ENCODE data around the gene AKR1C3. TPM values are rescaled to one million over a fixed set of nuclear protein-coding genes. Genes with fewer than 3 reads are reported as not detected.

Gene AKR1C3
- total RNA-seq, 1 experiment from 2014 or later: 24.0 TPM

DNA sequence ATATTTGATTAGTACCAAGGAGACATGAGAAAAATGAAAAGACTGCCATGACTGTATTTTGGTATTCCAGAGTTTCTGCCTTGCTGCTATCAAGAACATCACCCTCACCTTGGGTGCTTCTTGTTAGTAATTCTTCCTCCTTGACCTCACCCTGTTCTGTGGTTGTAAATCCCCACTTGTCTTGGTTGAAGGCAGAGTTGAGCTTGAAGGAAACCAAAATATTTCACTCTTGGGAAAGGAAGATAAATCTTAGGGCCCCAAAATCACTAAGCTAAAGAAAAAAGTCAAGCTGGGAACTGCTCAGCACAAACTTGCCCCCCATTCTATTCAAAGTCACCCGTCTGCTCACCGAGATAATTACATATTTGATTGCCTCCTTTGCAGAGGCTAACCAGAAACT, 20.6 kb upstream of the AKR1C3 start:
- CTCF ChIA-PET: no interaction called here

DNA sequence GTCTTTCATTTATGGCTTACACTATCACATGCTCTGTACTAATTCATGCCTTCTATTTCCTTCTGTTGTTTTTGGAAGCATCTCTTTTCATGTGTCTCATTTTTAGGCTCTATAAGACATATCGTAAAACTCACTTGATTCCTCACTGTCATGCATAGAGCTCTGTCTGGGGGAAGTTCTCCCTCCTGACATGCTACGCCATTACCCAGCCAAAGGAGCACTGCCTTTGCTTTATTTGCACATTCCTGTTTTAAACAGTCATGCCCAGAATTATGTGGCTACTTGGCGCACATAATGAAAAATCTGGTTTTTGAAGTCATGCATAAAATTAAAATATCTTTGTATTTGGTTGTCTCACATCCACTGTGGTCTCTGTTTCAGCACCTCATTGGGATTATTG, 17.6 kb upstream of the AKR1C3 start:
- no peak for DNase-seq
- intact Hi-C loops (cut with micrococcal nuclease): no loop called here
- ChIA-PET POLR2A (ENCODE audit: unreplicated experiment) (no interaction called here), CTCF (no interaction called here)
- no peak overlapping the region for H3K9ac ChIP-seq (ENCODE audit: low read length)
- TF ChIP-seq EZH2phosphoT487 (IDR thresholded peaks at IDR 0.05; ENCODE audit: borderline replicate concordance, low read length) (no peak), EZH2 (IDR thresholded peaks at IDR 0.05; ENCODE audit: low read length, unreplicated experiment) (no peak), CTCF (conservative IDR thresholded peaks at IDR 0.05; ENCODE audit: low read depth, low read length) (no peak)
- H4K20me1 ChIP-seq (ENCODE audit: low read length): no peaks in the 10 kb centered on the region
- no peak overlapping the region for H3K27ac ChIP-seq (ENCODE audit: low read length)
- H3K79me2 ChIP-seq (ENCODE audit: low read length): no peaks in the 10 kb centered on the region
- no peaks in the 10 kb centered on the region for H3K9me3 ChIP-seq (ENCODE audit: low read length)
- no peak overlapping the region for H3K4me3 ChIP-seq (ENCODE audit: low read length)
- no peaks in the 10 kb centered on the region for H3K27me3 ChIP-seq (ENCODE audit: low read length)
- H3K9me2 ChIP-seq (replicated peaks; ENCODE audit: low read length): no peaks in the 10 kb centered on the region
- BruUV-seq (replicated peaks): no TSS peak
- H3K4me1 ChIP-seq (ENCODE audit: insufficient read depth, low read length): peaks cover 20% of the 10 kb centered on the region
- H3K36me3 ChIP-seq (ENCODE audit: low read depth, low read length): no peaks in the 10 kb centered on the region
- H3K4me2 ChIP-seq (ENCODE audit: low read length): no peak overlapping the region
- ATAC-seq: no peak
- no peak overlapping the region for H2AFZ ChIP-seq (ENCODE audit: low read length)
- no peaks in the 10 kb centered on the region for H3F3A ChIP-seq (ENCODE audit: low read length, unreplicated experiment)

More for the DNA sequence above, 20.6 kb upstream of the AKR1C3 start:
- peaks cover 12% of the 10 kb centered on the region; the same call in 1 of the 2 replicates for H3K4me1 ChIP-seq (ENCODE audit: insufficient read depth, low read length)
- no peaks in the 10 kb centered on the region for H3F3A ChIP-seq (ENCODE audit: low read length, unreplicated experiment)
- H3K27ac ChIP-seq (ENCODE audit: low read length): no peak overlapping the region
- no peaks in the 10 kb centered on the region for H3K27me3 ChIP-seq (ENCODE audit: low read length)
- H2AFZ ChIP-seq (ENCODE audit: low read length): no peak overlapping the region
- POLR2A ChIA-PET (ENCODE audit: unreplicated experiment): no interaction called here
- H3K9me2 ChIP-seq (replicated peaks; ENCODE audit: low read length): no peaks in the 10 kb centered on the region
- intact Hi-C loops (cut with micrococcal nuclease): no loop called here
- no peak for ATAC-seq
- TF ChIP-seq EZH2phosphoT487 (IDR thresholded peaks at IDR 0.05; ENCODE audit: borderline replicate concordance, low read length) (no peak), EZH2 (IDR thresholded peaks at IDR 0.05; ENCODE audit: low read length, unreplicated experiment) (no peak), CTCF (conservative IDR thresholded peaks at IDR 0.05; ENCODE audit: low read depth, low read length) (no peak)
- H3K4me2 ChIP-seq (ENCODE audit: low read length): no peak overlapping the region
- H3K79me2 ChIP-seq (ENCODE audit: low read length): no peaks in the 10 kb centered on the region
- no peaks in the 10 kb centered on the region for H3K36me3 ChIP-seq (ENCODE audit: low read depth, low read length)
- no peaks in the 10 kb centered on the region for H3K9me3 ChIP-seq (ENCODE audit: low read length)
- BruUV-seq (replicated peaks): no TSS peak
- H3K4me3 ChIP-seq (ENCODE audit: low read length): no peak overlapping the region
- DNase-seq: no peak
- no peaks in the 10 kb centered on the region for H4K20me1 ChIP-seq (ENCODE audit: low read length)
- H3K9ac ChIP-seq (ENCODE audit: low read length): no peak overlapping the region

GRCh38 chr10:5078547-5079180, 15.6 kb upstream of the AKR1C3 start:
- no peak overlapping the region for H3K4me3 ChIP-seq (ENCODE audit: low read length)
- TF ChIP-seq EZH2 (IDR thresholded peaks at IDR 0.05; ENCODE audit: low read length, unreplicated experiment) (no peak), EZH2phosphoT487 (IDR thresholded peaks at IDR 0.05; ENCODE audit: borderline replicate concordance, low read length) (no peak), CTCF (conservative IDR thresholded peaks at IDR 0.05; ENCODE audit: low read depth, low read length) (no peak)
- 0 out of 2 replicates have a peak overlapping the region, but pooled peaks have one; percentile 5 for H3K4me2 ChIP-seq (ENCODE audit: low read length)
- H4K20me1 ChIP-seq (ENCODE audit: low read length): no peaks in the 10 kb centered on the region
- intact Hi-C loops (cut with micrococcal nuclease): no loop called here
- no peaks in the 10 kb centered on the region for H3K36me3 ChIP-seq (ENCODE audit: low read depth, low read length)
- no peaks in the 10 kb centered on the region for H3K27me3 ChIP-seq (ENCODE audit: low read length)
- no peaks in the 10 kb centered on the region for H3F3A ChIP-seq (ENCODE audit: low read length, unreplicated experiment)
- H3K9me2 ChIP-seq (replicated peaks; ENCODE audit: low read length): no peaks in the 10 kb centered on the region
- ChIA-PET POLR2A (ENCODE audit: unreplicated experiment) (no interaction called here), CTCF (no interaction called here)
- H3K9me3 ChIP-seq (ENCODE audit: low read length): no peaks in the 10 kb centered on the region
- H2AFZ ChIP-seq (ENCODE audit: low read length): 0 out of 2 replicates have a peak overlapping the region, but pooled peaks have one; percentile 45
- no peak overlapping the region for H3K9ac ChIP-seq (ENCODE audit: low read length)
- ATAC-seq (peak; percentile 94), DNase-seq (peak; percentile 66)
- peaks cover 15% of the 10 kb centered on the region for H3K4me1 ChIP-seq (ENCODE audit: insufficient read depth, low read length)
- H3K79me2 ChIP-seq (ENCODE audit: low read length): no peaks in the 10 kb centered on the region
- peak overlapping the region; percentile 36 for H3K27ac ChIP-seq (ENCODE audit: low read length)
- BruUV-seq (replicated peaks): no TSS peak
